ENCODE measurements around the gene PHF1.

Gene PHF1

GRCh38 chr6:33433001-33433543 lies 22.3 kb downstream of the PHF1 start:
- Histone ChIP-seq H3K27ac (no peak overlapping the region), H2AFZ (ENCODE audit: low read depth) (no peak overlapping the region), H3K27me3 (ENCODE audit: insufficient read depth, low read depth) (no peaks in the 10 kb centered on the region), H3K4me1 (ENCODE audit: low read depth, poor library complexity, severe bottlenecking) (peaks cover 26% of the 10 kb centered on the region), H3K4me3 (IDR thresholded peaks at IDR 0.05; ENCODE audit: insufficient read depth, low read depth, low read length) (no peak overlapping the region), H3K9ac (no peak overlapping the region), H3K4me2 (no peak overlapping the region), H3K79me2 (ENCODE audit: insufficient read depth, low read depth) (no peaks in the 10 kb centered on the region), H3K36me3 (ENCODE audit: insufficient read depth) (no peaks in the 10 kb centered on the region), H4K20me1 (ENCODE audit: insufficient read depth) (no peaks in the 10 kb centered on the region)
- no peak for TF ChIP-seq CTCF (conservative IDR thresholded peaks at IDR 0.05; ENCODE audit: low read depth, low read length)

DNA sequence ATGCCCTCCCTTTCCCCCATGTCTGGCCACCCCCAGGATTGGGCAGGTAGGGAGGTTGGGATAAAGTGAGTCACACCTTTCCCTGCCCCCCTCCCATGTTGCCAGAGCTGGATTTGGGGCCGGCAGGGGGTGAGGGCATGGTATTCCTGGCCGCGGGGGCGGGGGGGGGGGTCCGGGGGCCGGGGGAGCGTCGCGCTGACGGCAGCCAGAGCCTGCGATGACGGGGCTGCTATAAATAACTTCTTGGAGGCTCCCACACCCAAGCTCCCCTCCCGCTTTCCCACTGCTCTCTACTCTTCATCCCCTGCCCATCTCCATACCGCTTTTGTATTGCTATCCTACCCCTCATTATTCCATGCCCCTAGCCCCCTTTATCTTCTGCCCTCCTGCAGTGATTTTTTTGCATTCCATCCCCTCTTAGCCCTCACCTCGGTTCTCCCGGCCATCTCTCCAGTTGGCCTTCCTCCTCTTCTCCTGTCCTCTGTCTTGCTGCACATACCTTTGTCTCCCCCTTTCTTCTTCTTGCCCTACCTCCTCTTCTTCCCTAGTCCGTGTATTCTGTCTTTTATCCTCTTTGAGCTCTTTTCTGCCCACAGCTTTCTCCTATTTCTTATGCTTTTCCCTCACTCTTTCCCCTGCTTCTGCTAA lies 22.9 kb downstream of the PHF1 start:
- H3K9ac ChIP-seq: no peak overlapping the region
- H3K4me2 ChIP-seq: no peak overlapping the region
- no peaks in the 10 kb centered on the region for H3K27me3 ChIP-seq (ENCODE audit: insufficient read depth, low read depth)
- TF ChIP-seq CTCF (conservative IDR thresholded peaks at IDR 0.05; ENCODE audit: low read depth, low read length): no peak
- no peak overlapping the region for H3K27ac ChIP-seq
- H3K4me3 ChIP-seq (IDR thresholded peaks at IDR 0.05; ENCODE audit: insufficient read depth, low read depth, low read length): no peak overlapping the region
- H4K20me1 ChIP-seq (ENCODE audit: insufficient read depth): no peaks in the 10 kb centered on the region
- no peaks in the 10 kb centered on the region for H3K79me2 ChIP-seq (ENCODE audit: insufficient read depth, low read depth)
- H3K36me3 ChIP-seq (ENCODE audit: insufficient read depth): no peaks in the 10 kb centered on the region
- peaks cover 22% of the 10 kb centered on the region for H3K4me1 ChIP-seq (ENCODE audit: low read depth, poor library complexity, severe bottlenecking)
- H2AFZ ChIP-seq (ENCODE audit: low read depth): no peak overlapping the region

- no peak overlapping the region for H3K27ac ChIP-seq
- no peak overlapping the region for H3K4me2 ChIP-seq
- no peaks in the 10 kb centered on the region for H3K79me2 ChIP-seq (ENCODE audit: insufficient read depth, low read depth)
- no peaks in the 10 kb centered on the region for H3K36me3 ChIP-seq (ENCODE audit: insufficient read depth)
- TF ChIP-seq CTCF (conservative IDR thresholded peaks at IDR 0.05; ENCODE audit: low read depth, low read length): no peak
- peaks cover 15% of the 10 kb centered on the region for H3K4me1 ChIP-seq (ENCODE audit: low read depth, poor library complexity, severe bottlenecking)
- H2AFZ ChIP-seq (ENCODE audit: low read depth): no peak overlapping the region
- no peak overlapping the region for H3K4me3 ChIP-seq (IDR thresholded peaks at IDR 0.05; ENCODE audit: insufficient read depth, low read depth, low read length)
- H4K20me1 ChIP-seq (ENCODE audit: insufficient read depth): no peaks in the 10 kb centered on the region
- no peak overlapping the region for H3K9ac ChIP-seq
- no peaks in the 10 kb centered on the region for H3K27me3 ChIP-seq (ENCODE audit: insufficient read depth, low read depth)
Measured at GRCh38 chr6:33434961-33435360, 24.1 kb downstream of the PHF1 start.

DNA sequence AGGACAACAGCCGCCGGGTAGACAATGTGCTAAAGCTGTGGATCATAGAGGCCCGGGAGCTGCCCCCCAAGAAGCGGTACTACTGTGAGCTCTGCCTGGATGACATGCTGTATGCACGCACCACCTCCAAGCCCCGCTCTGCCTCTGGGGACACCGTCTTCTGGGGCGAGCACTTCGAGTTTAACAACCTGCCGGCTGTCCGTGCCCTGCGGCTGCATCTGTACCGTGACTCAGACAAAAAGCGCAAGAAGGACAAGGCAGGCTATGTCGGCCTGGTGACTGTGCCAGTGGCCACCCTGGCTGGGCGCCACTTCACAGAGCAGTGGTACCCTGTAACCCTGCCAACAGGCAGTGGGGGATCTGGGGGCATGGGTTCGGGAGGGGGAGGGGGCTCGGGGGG lies 26.9 kb downstream of the PHF1 start:
- H3K27ac ChIP-seq: no peak overlapping the region
- no peaks in the 10 kb centered on the region for H3K4me1 ChIP-seq (ENCODE audit: low read depth, poor library complexity, severe bottlenecking)
- H3K9ac ChIP-seq: no peak overlapping the region
- no peak overlapping the region for H3K4me3 ChIP-seq (IDR thresholded peaks at IDR 0.05; ENCODE audit: insufficient read depth, low read depth, low read length)
- H4K20me1 ChIP-seq (ENCODE audit: insufficient read depth): no peaks in the 10 kb centered on the region
- H3K4me2 ChIP-seq: no peak overlapping the region
- H3K27me3 ChIP-seq (ENCODE audit: insufficient read depth, low read depth): no peaks in the 10 kb centered on the region
- TF ChIP-seq CTCF (conservative IDR thresholded peaks at IDR 0.05; ENCODE audit: low read depth, low read length): no peak
- no peaks in the 10 kb centered on the region for H3K79me2 ChIP-seq (ENCODE audit: insufficient read depth, low read depth)
- H2AFZ ChIP-seq (ENCODE audit: low read depth): no peak overlapping the region
- H3K36me3 ChIP-seq (ENCODE audit: insufficient read depth): no peaks in the 10 kb centered on the region

Measured in KMS-11 (cell line).